ENCODE data around the gene PPFIA3.

DNA sequence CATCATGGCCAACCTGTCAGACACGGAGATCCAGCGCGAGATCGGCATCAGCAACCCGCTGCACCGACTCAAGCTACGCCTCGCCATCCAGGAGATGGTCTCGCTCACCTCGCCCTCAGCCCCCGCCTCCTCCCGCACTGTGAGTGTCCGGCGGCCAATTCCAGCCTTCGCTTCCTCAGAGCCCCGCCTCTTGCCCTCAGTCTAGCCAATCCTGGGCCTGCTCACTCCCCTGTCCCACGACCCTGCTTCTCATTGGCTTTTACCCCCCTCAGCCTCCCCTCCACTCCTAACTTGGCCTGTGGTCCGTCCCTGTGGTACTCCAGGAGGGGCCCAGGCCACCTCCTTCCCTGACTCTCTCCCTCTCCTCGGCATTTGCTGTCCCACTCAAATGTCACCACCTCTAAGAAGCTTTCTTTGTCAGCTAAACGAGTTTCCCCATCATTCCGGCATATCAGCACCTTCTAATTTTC, 23.6 kb downstream of the PPFIA3 start:
- TF ChIP-seq PHF8 (conservative IDR thresholded peaks at IDR 0.05; ENCODE audit: low read depth, low read length): no peak
- no peak for TF ChIP-seq CBX8 (IDR thresholded peaks at IDR 0.05; ENCODE audit: borderline replicate concordance, low read depth, low read length)
- TF ChIP-seq SRF (IDR thresholded peaks at IDR 0.05; ENCODE audit: low read depth, low read length): no peak
- no peak for TF ChIP-seq EZH2 (IDR thresholded peaks at IDR 0.05; ENCODE audit: low read depth, low read length, severe bottlenecking)
- TF ChIP-seq CTCF (IDR thresholded peaks at IDR 0.05; ENCODE audit: control extremely low read depth in 1 of 3, insufficient read depth in 1 of 3, low read depth in 1 of 3, low read length in 3 of 3): no peak
- no peak for TF ChIP-seq GABPA (IDR thresholded peaks at IDR 0.05; ENCODE audit: borderline replicate concordance, insufficient read depth, low read length)
- TF ChIP-seq JUN (IDR thresholded peaks at IDR 0.05; ENCODE audit: low read depth, low read length): no peak
- TF ChIP-seq, protein P1, sequence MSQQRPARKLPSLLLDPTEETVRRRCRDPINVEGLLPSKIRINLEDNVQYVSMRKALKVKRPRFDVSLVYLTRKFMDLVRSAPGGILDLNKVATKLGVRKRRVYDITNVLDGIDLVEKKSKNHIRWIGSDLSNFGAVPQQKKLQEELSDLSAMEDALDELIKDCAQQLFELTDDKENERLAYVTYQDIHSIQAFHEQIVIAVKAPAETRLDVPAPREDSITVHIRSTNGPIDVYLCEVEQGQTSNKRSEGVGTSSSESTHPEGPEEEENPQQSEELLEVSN (IDR thresholded peaks at IDR 0.05): peak; percentile 27; the same call in 1 of the 2 replicates
- no peak for TF ChIP-seq POLR2A (IDR thresholded peaks at IDR 0.05; ENCODE audit: control extremely low read depth in 1 of 2, low read depth in 2 of 2, low read length in 2 of 2)
- no peak for TF ChIP-seq ATF3 (IDR thresholded peaks at IDR 0.05; ENCODE audit: insufficient read depth, low read depth, low read length)

Data from H1 (cell line).